ENCODE data around the gene EXOC3L4.

Gene EXOC3L4

DNA sequence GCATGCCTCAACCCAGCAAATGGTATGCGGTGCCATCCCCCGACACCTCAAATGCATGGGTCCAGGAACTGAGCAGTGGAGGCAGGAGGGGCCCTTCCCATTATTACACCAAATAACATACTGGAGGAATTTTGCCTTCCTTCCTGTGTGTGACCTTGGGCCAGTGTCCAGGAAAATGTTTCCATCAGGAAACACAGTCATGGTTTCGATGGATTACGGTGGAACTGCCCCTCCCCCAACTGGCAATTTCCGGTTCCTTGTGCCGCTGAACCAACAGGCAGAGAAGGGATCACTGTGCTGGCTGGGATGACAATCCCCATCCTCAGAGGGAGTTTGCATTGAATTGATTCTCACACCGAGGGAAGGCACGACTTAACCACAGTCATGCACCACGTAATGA, 28.1 kb upstream of the EXOC3L4 start:
- no peak overlapping the region for H3K27ac ChIP-seq
- no peak for TF ChIP-seq CTCF (conservative IDR thresholded peaks at IDR 0.05)

DNA sequence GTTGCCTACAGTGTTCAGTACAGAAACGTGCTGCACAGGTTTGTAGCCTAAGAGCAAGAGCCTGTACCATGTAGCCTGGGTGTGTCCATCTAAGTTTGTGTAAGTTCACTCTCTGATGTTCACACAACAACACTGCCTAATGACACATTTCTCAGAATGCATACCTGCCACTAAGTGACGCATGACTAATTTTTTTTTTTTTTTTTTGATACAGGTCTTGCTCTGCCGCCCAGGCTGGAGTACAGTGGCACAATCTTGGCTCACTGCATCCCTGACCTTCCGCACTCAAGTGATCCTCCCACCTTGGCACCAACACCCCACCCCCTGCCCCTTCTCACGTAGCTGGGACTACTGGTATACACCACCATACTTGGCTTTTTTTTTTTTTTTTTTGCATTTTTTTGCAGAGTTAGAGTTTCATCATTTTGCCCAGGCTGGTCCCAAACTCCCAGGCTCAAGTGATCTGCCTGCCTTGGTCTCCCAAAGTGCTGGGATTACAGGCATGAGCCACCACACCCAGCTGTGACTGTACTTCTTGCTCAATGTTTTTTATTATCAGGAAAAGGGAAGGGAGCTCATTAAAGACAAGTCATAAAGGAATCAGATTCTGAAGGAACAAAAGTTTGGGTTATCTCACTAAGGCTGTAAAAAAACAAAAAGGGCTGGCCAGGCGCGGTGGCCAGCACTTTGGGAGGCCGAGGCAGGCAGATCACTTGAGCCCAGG, 27.1 kb upstream of the EXOC3L4 start:
- no peak overlapping the region for H3K27ac ChIP-seq

GRCh38 chr14:103068351-103069073, 26.0 kb upstream of the EXOC3L4 start:
- H3K27ac ChIP-seq, result no peak overlapping the region
- no peak for TF ChIP-seq CTCF (conservative IDR thresholded peaks at IDR 0.05)

More for the DNA sequence above, 27.1 kb upstream of the EXOC3L4 start:
- no peak for TF ChIP-seq CTCF (conservative IDR thresholded peaks at IDR 0.05)

- no peak for TF ChIP-seq CTCF (conservative IDR thresholded peaks at IDR 0.05)
- H3K27ac ChIP-seq, result peak overlapping the region; percentile 84; the same call in 1 of the 2 replicates
Measured at GRCh38 chr14:103070263-103070885, 24.2 kb upstream of the EXOC3L4 start.

GRCh38 chr14:103070971-103071542, 23.5 kb upstream of the EXOC3L4 start:
- H3K27ac ChIP-seq, result peak overlapping the region; percentile 84
- TF ChIP-seq CTCF (conservative IDR thresholded peaks at IDR 0.05), result no peak

DNA sequence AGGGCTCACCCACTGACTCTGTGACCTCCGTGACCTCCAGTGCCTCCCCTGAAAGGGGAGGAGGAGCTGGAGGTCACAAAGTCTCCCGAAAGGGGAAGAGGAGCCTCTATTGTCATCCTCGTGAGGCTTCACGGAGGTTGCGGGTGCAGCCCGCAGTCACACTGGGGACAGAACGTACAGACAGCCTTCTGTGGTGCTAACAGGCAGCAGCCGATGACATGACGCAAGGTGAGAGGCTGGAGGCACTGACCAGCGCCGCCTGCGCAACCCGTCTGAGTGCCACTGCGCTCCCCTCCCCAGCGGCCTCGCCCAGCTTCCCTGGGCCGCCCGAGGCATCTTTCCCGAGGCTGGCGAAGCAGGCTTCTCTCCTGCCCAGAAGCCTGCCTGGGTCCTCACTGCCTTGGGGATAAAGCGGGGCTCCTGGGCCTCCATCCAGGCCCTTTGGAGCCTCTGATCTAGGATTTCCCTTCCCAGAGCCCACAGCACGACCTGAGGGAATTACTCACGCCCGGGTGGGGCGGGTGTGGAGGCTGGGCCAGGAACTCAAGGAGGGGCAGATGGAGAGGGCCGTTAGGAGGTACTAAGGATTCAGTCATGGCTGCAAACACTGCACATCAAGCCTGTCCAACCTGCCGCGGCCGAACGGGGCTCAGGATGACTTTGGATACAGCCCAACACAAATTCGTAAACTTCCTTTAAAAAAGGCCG, 22.8 kb upstream of the EXOC3L4 start:
- TF ChIP-seq CTCF (conservative IDR thresholded peaks at IDR 0.05), result no peak
- H3K27ac ChIP-seq, result peak overlapping the region; percentile 84
